GM04503 (cell line): ENCODE results near the gene ATG16L2.

Source experiments
- DNase-seq: peaks from one replicate; pipeline ENCODE4 v3.0.0-alpha.2; 2012; ENCODE audit warnings: low read depth

Gene ATG16L2

GRCh38 chr11:72814286-72815109, at the start of gene ATG16L2:
Gene ATG16L2 (plus strand): TSS chr11:72814411. CDS start chr11:72814446, 35 bp downstream.
- peak; percentile 31 for DNase-seq

- no peak for DNase-seq
These were observed 49.7 kb upstream of the ATG16L2 start for GRCh38 chr11:72764503-72764902.

GRCh38 chr11:72766152-72766902, 47.9 kb upstream of the ATG16L2 start:
- no peak for DNase-seq

- DNase-seq = no peak
These were observed 46.8 kb upstream of the ATG16L2 start for GRCh38 chr11:72767203-72768062.

GRCh38 chr11:72768581-72768980, 45.6 kb upstream of the ATG16L2 start:
- no peak for DNase-seq

- DNase-seq = no peak
These were observed 44.5 kb upstream of the ATG16L2 start for GRCh38 chr11:72769680-72770079.

GRCh38 chr11:72770799-72771198, 43.4 kb upstream of the ATG16L2 start:
- no peak for DNase-seq

GRCh38 chr11:72771507-72771906, 42.7 kb upstream of the ATG16L2 start:
- DNase-seq = no peak

- DNase-seq = no peak
These were observed 42.2 kb upstream of the ATG16L2 start for GRCh38 chr11:72772059-72772458.

GRCh38 chr11:72773291-72773690, 40.9 kb upstream of the ATG16L2 start:
- peak; percentile 58 for DNase-seq

GRCh38 chr11:72773696-72774095, 40.5 kb upstream of the ATG16L2 start:
- DNase-seq = no peak

GRCh38 chr11:72774499-72774898, 39.7 kb upstream of the ATG16L2 start:
- no peak for DNase-seq

GRCh38 chr11:72775288-72776110, 38.7 kb upstream of the ATG16L2 start:
- DNase-seq = no peak

- no peak for DNase-seq
These were observed 37.9 kb upstream of the ATG16L2 start for GRCh38 chr11:72776117-72776843.

GRCh38 chr11:72776844-72777754, 37.1 kb upstream of the ATG16L2 start:
- no peak for DNase-seq

GRCh38 chr11:72777755-72778278, 36.4 kb upstream of the ATG16L2 start:
- DNase-seq = no peak

- DNase-seq = no peak
These were observed 35.4 kb upstream of the ATG16L2 start for GRCh38 chr11:72778535-72779494.

GRCh38 chr11:72779495-72780128, 34.6 kb upstream of the ATG16L2 start:
- DNase-seq = no peak
